ENCODE measurements around the gene NFIB. TPM values are rescaled to one million over a fixed set of nuclear protein-coding genes. Genes with fewer than 3 reads are reported as not detected.

NFIB gene
- polyA plus RNA-seq, 1 donor (not counting 4 experiments of a cell fraction or from before 2014, with no cell fraction given): 8.9 TPM

DNA sequence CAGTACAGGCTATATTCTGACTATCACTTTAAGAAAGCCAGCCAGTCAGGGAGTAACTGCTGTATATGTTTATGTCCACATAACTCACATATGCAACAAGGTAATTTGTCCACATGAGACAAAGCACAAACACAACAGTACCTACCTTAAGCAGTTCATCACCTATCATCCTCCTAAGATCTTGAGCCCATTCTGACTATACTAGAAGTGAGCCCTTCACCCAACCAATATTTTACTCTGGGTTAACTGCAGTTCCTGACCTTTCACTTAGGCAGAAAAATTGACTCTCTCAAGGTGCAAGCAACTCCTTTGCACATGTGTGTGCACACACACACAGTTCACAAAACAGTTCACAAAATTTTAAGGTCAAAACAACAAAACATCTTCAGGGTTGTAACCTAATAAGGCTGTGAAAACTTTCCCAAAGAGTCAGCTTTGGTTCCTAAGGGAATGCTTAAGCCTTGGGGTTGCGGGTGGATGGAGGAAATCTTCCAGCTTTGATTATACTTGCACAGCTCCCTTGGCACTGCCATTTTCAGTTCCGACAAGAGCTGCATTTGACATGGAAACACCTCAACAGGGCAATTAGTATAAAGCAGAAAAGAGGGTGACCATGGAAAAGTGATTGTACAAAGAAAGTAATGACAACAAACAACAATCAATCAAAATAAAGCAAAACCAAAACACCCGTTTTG, 215.3 kb downstream of the NFIB start:
- Histone ChIP-seq H3K9ac (ENCODE audit: control insufficient read depth, extremely low read depth, insufficient read depth, low read length) (no peak overlapping the region), H3K9me1 (ENCODE audit: control insufficient read depth, extremely low read depth, insufficient read depth, low read length) (no peaks in the 10 kb centered on the region), H3K27me3 (ENCODE audit: control insufficient read depth, extremely low read depth, insufficient read depth, low read length) (no peaks in the 10 kb centered on the region), H4K20me1 (ENCODE audit: control insufficient read depth, extremely low read depth, insufficient read depth, low read length) (no peaks in the 10 kb centered on the region), H3K4me1 (ENCODE audit: control insufficient read depth, extremely low read depth, insufficient read depth, low read length) (peaks cover 15% of the 10 kb centered on the region), H3K79me2 (ENCODE audit: control insufficient read depth, insufficient read depth, low read length) (no peaks in the 10 kb centered on the region), H2AFZ (ENCODE audit: control insufficient read depth, low read length) (no peak overlapping the region), H3K4me2 (ENCODE audit: control insufficient read depth, extremely low read depth, insufficient read depth, low read depth, low read length) (no peak overlapping the region), H3K9me3 (ENCODE audit: control insufficient read depth, low read depth, low read length) (no peaks in the 10 kb centered on the region), H3K4me3 (ENCODE audit: control insufficient read depth in 2 of 3, extremely low read depth in 1 of 3, insufficient read depth in 2 of 3, low read depth in 1 of 3, low read length in 3 of 3) (no peak overlapping the region), H3K36me3 (ENCODE audit: control insufficient read depth in 2 of 2, extremely low read depth in 1 of 2, insufficient read depth in 2 of 2, low read length in 2 of 2) (peaks cover 0 to 4% of the 10 kb centered on the region in 2 experiments), H3K27ac (ENCODE audit: control insufficient read depth, insufficient read depth, low read length) (no peak overlapping the region)
- FAIRE-seq (peak; percentile 13), DNase-seq (ENCODE audit: low read depth, low spot score) (no peak)
- no peak for TF ChIP-seq EZH2 (IDR thresholded peaks at IDR 0.05; ENCODE audit: low read length)
- dilution Hi-C loops (cut with MboI; ENCODE audit: extremely low pct_ligation_motif_present, low sequenced_read_pairs): no loop called here

GRCh38 chr9:14097666-14098415, 216.1 kb downstream of the NFIB start:
- no peak for FAIRE-seq

More at GRCh38 chr9:14097666-14098415, 216.1 kb downstream of the NFIB start:
- Histone ChIP-seq H3K4me2 (ENCODE audit: control insufficient read depth, extremely low read depth, insufficient read depth, low read depth, low read length) (no peak overlapping the region), H3K36me3 (ENCODE audit: control insufficient read depth in 2 of 2, extremely low read depth in 1 of 2, insufficient read depth in 2 of 2, low read length in 2 of 2) (peaks cover 0 to 4% of the 10 kb centered on the region in 2 experiments), H3K27me3 (ENCODE audit: control insufficient read depth, extremely low read depth, insufficient read depth, low read length) (no peaks in the 10 kb centered on the region), H2AFZ (ENCODE audit: control insufficient read depth, low read length) (no peak overlapping the region), H3K79me2 (ENCODE audit: control insufficient read depth, insufficient read depth, low read length) (no peaks in the 10 kb centered on the region), H3K9me3 (ENCODE audit: control insufficient read depth, low read depth, low read length) (no peaks in the 10 kb centered on the region), H3K9me1 (ENCODE audit: control insufficient read depth, extremely low read depth, insufficient read depth, low read length) (no peaks in the 10 kb centered on the region), H3K4me3 (ENCODE audit: control insufficient read depth in 2 of 3, extremely low read depth in 1 of 3, insufficient read depth in 2 of 3, low read depth in 1 of 3, low read length in 3 of 3) (no peak overlapping the region), H3K4me1 (ENCODE audit: control insufficient read depth, extremely low read depth, insufficient read depth, low read length) (peaks cover 15% of the 10 kb centered on the region), H4K20me1 (ENCODE audit: control insufficient read depth, extremely low read depth, insufficient read depth, low read length) (no peaks in the 10 kb centered on the region), H3K27ac (ENCODE audit: control insufficient read depth, insufficient read depth, low read length) (no peak overlapping the region), H3K9ac (ENCODE audit: control insufficient read depth, extremely low read depth, insufficient read depth, low read length) (no peak overlapping the region)
- dilution Hi-C loops (cut with MboI; ENCODE audit: extremely low pct_ligation_motif_present, low sequenced_read_pairs): no loop called here
- DNase-seq (ENCODE audit: low read depth, low spot score): no peak
- TF ChIP-seq EZH2 (IDR thresholded peaks at IDR 0.05; ENCODE audit: low read length): no peak
- TF ChIP-seq, protein P1, sequence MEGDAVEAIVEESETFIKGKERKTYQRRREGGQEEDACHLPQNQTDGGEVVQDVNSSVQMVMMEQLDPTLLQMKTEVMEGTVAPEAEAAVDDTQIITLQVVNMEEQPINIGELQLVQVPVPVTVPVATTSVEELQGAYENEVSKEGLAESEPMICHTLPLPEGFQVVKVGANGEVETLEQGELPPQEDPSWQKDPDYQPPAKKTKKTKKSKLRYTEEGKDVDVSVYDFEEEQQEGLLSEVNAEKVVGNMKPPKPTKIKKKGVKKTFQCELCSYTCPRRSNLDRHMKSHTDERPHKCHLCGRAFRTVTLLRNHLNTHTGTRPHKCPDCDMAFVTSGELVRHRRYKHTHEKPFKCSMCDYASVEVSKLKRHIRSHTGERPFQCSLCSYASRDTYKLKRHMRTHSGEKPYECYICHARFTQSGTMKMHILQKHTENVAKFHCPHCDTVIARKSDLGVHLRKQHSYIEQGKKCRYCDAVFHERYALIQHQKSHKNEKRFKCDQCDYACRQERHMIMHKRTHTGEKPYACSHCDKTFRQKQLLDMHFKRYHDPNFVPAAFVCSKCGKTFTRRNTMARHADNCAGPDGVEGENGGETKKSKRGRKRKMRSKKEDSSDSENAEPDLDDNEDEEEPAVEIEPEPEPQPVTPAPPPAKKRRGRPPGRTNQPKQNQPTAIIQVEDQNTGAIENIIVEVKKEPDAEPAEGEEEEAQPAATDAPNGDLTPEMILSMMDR (optimal IDR thresholded peaks at IDR 0.05 in 1 of 3, IDR thresholded peaks at IDR 0.05 in 1 of 3, conservative IDR thresholded peaks at IDR 0.05 in 1 of 3; ENCODE audit: extremely low read depth in 1 of 3, insufficient read depth in 2 of 3, low read length in 3 of 3): no peak

Measured in keratinocyte (primary cell).